ENCODE data around the gene NCKAP5. TPM values are rescaled to one million over a fixed set of nuclear protein-coding genes. Genes with fewer than 3 reads are reported as not detected.

Gene NCKAP5
- total and polyA plus RNA-seq, 2 of the 13 experiments (the other 11 are each of a cell fraction or from before 2014, with no cell fraction given): 0.01 TPM; not detected in 1

DNA sequence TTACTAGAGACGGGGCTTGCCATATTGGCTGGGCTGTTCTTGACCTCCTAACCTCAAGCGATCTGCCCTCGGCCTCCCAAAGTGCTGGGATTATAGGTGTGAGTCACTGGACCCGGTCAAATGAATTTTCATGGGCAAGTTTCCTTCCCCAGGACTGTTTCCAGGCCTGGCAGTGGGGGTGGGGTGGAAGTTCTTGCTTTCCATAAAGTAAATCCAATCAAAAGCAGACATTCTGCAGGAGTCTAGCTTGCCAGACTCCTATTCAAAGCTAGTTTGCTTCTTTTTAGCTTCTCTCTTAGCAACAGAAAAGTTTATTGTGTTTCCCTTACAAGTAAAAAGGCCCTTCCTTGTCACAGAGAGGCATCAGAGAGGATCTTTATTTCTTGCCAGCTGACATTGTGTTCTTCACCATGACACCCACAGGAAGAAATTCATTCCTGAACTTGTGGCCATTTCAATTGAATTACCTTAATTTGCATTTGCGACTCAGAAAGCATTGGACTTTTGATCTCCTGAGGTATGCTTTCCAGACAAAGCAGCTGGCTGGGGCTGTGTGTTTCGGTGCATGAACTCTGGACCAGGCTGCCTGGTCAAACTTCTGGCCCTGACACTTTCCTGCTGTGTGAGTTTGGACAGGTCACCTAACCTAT is 936.1 kb downstream of the NCKAP5 start (continued):
- TF ChIP-seq ZBTB46 (CRISPR knock-in tag; IDR thresholded peaks at IDR 0.05; ENCODE audit: borderline replicate concordance): no peak
- TF ChIP-seq YEATS2 (CRISPR knock-in tag; IDR thresholded peaks at IDR 0.05; ENCODE audit: borderline replicate concordance): no peak
- no peak for TF ChIP-seq HDAC6 (IDR thresholded peaks at IDR 0.05; ENCODE audit: low read depth, low read length)
- TF ChIP-seq ZBTB38 (CRISPR knock-in tag; IDR thresholded peaks at IDR 0.05): no peak
- no peak for TF ChIP-seq ZNF251 (CRISPR knock-in tag; IDR thresholded peaks at IDR 0.05)
- no peak for TF ChIP-seq ZNF383 (CRISPR knock-in tag; IDR thresholded peaks at IDR 0.05; ENCODE audit: borderline replicate concordance)
- no peak for TF ChIP-seq ZNF317 (CRISPR knock-in tag; IDR thresholded peaks at IDR 0.05)
- peak; percentile 21; the same call in 1 of the 2 replicates for TF ChIP-seq ZNF558 (CRISPR knock-in tag; IDR thresholded peaks at IDR 0.05; ENCODE audit: borderline replicate concordance)
- TF ChIP-seq ZNF781 (CRISPR knock-in tag; IDR thresholded peaks at IDR 0.05; ENCODE audit: borderline replicate concordance, not compliant biosample characterization): no peak
- no peak; the same call in 1 of the 2 replicates for TF ChIP-seq ZBTB20 (CRISPR knock-in tag; IDR thresholded peaks at IDR 0.05; ENCODE audit: borderline replicate concordance, low read depth)
- TF ChIP-seq BRF2 (CRISPR knock-in tag; IDR thresholded peaks at IDR 0.05): no peak
- no peak for TF ChIP-seq SIX1 (CRISPR knock-in tag; IDR thresholded peaks at IDR 0.05; ENCODE audit: borderline replicate concordance)
- TF ChIP-seq NFRKB (IDR thresholded peaks at IDR 0.05): no peak
- 0 out of 2 replicates have a peak, but pooled peaks have one; percentile 43 for TF ChIP-seq ZNF792 (CRISPR knock-in tag; IDR thresholded peaks at IDR 0.05)
- TF ChIP-seq ZNF776 (CRISPR knock-in tag; IDR thresholded peaks at IDR 0.05): no peak
- no peak for TF ChIP-seq ZNF318 (CRISPR knock-in tag; IDR thresholded peaks at IDR 0.05)
- no peak for TF ChIP-seq SOX6 (IDR thresholded peaks at IDR 0.05)
- peak; percentile 76 for TF ChIP-seq SOX6 (CRISPR knock-in tag; IDR thresholded peaks at IDR 0.05)

All from HepG2 (cell line).